Activated CD8-positive, alpha-beta memory T cell treated with anti-CD3 and anti-CD28 coated beads, Interleukin-2, amount 10 ng/mL, durations not matched to agents 7 days and 5 days (primary cell): ENCODE results near the gene MYO19. TPM values are rescaled to one million over a fixed set of nuclear protein-coding genes. Genes with fewer than 3 reads are reported as not detected.
"Not testable (repeated sequence)": the region's sequence is repeated elsewhere in the genome, so short reads cannot be mapped to it uniquely, and the experiment has no call there.

Experiments used
- ATAC-seq: fragments of 150-1000 bp; cut with Tn5 transposase; one replicate; pipeline ENCODE4 v1.10.0; 2021; ENCODE audit warnings: moderate library complexity
- CTCF ChIA-PET: fragments of 350-600 bp; sonication (Branson Sonifier 250); formaldehyde crosslinking; loops from one replicate; lab custom pipeline; 2021; ENCODE audit warnings: antibody characterized with exemption; lab: Charles Lee
- DNase-seq: peaks from one replicate; pipeline ENCODE4 v3.0.0-alpha.2; 2020
- H3K27ac Mint-ChIP-seq: one replicate; pipeline ENCODE4 v1.8.0; 2021; ENCODE audit warnings: mild to moderate bottlenecking, mixed read lengths
- H3K27me3 Mint-ChIP-seq: one replicate; pipeline ENCODE4 v1.8.0; 2021; ENCODE audit warnings: mixed read lengths
- H3K36me3 Mint-ChIP-seq: one replicate; pipeline ENCODE4 v1.8.0; 2021; ENCODE audit warnings: mild to moderate bottlenecking, mixed read lengths
- H3K4me1 Mint-ChIP-seq: one replicate; pipeline ENCODE4 v1.8.0; 2021; ENCODE audit warnings: mixed read lengths
- H3K4me3 Mint-ChIP-seq: one replicate; pipeline ENCODE4 v1.8.0; 2021; ENCODE audit warnings: mild to moderate bottlenecking, moderate library complexity, mixed read lengths
- H3K9me3 Mint-ChIP-seq: one replicate; pipeline ENCODE4 v1.8.0; 2022; ENCODE audit warnings: low read depth, mixed read lengths
- total RNA-seq, 2 experiments: library from RNA; stranded (reverse); gene quantifications; one replicate each; pipeline ENCODE4 v1.2.3, GENCODE V29; 2021

Gene MYO19
- total RNA-seq, 2 experiments from 2014 or later, result 140 to 161 TPM

DNA sequence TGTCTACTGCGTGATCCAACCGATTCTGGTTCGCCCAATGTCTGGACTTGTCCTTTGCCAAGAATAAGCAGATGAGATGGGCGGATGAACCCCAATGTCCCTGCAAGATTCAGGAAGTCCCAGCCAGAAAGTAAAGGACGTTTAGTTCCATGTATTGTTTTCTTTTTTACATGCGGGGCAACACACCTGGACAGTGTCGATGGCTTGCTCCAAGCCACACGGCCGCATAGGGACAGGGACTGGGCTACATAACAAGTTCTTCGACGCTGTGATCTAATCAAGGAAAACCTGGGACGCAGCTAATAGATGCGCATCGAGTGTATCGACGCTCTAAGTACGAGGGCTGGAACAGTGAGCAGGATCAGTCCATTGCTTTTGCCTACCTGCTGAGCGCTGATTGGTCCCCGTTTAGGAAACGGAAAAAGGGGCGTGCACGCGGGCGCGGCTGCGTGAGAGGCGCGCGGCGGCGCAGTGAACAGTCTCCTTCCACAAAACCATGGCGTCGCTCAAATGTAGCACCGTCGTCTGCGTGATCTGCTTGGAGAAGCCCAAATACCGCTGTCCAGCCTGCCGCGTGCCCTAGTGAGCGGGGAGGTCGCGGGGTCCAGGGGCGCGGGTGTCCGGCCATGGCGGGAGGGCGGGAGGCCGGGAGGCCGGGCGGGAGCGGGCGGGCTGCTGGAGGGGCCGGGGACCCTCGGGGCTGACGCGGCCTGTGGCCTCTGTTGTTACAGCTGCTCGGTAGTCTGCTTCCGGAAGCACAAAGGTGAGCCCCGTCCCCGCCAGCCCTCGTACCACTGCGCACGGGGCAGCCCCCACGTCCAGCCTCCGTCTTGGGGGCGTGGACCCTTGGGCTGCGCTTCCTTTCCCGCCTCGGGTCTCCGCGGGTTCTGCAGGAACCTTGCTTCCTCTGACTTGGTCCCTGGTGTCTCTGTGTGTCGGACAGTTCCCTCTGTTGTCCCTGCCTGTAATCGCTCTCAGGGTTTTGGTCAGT lies 48.2 kb downstream of the MYO19 start, which contains the start of gene ZNHIT3:
Gene ZNHIT3 (plus strand): TSS at position 478 of the 991 bp plus-strand sequence. CDS start 19 bp downstream, at position 497.
- ATAC-seq, result peak; percentile 94
- peak; percentile 96 for DNase-seq
- peaks cover 42% of the 10 kb centered on the region for H3K4me1 Mint-ChIP-seq
- CTCF ChIA-PET, result interaction anchor here (0.9 to 2.0 kb wide), 3 partner anchors 8 to 303 kb away, joined by 4 to 6 read pairs (median 5); no protein-coding TSS in a partner anchor
- H3K4me3 Mint-ChIP-seq, result peak within 1 kb of the TSS; percentile 88
- H3K27me3 Mint-ChIP-seq, result peaks cover 10% of the 10 kb centered on the region
- H3K9me3 Mint-ChIP-seq, result no peaks in the 10 kb centered on the region
- peaks cover 16% of the 10 kb centered on the region for H3K36me3 Mint-ChIP-seq
- H3K27ac Mint-ChIP-seq, result peak within 1 kb of the TSS; percentile 97

DNA sequence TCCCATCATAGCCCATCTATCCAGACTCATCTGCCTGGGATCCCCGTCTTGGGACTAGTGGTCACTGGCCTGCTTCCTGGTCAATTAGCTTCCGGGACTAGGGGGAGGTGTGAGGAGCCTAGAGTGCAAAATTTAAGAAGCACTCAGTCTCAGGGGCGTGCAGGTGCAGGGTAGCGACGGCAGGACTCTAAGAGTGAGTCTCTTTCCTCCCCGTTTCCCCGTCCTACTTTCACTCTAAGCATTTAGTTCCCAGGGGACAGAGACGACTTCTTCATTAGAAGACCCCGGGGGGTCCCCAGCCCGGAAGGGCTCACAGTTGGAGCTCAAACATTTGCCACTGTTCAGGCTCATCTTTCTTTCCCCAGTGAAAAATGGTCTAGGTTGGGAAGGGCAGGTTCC lies 48.9 kb downstream of the MYO19 start:
- DNase-seq, result no peak
- Mint-ChIP-seq H3K4me1 (peaks cover 42% of the 10 kb centered on the region), H3K27ac (peak overlapping the region; percentile 97), H3K27me3 (peaks cover 14% of the 10 kb centered on the region), H3K4me3 (peak overlapping the region; percentile 88), H3K9me3 (no peaks in the 10 kb centered on the region), H3K36me3 (peaks cover 15% of the 10 kb centered on the region)
- ATAC-seq, result no peak
- CTCF ChIA-PET, result interaction anchor here (0.9 to 2.0 kb wide), 4 partner anchors 9 to 303 kb away, joined by 4 to 7 read pairs (median 6); partner anchors contain the start of genes MYO19 and PIGW

DNA sequence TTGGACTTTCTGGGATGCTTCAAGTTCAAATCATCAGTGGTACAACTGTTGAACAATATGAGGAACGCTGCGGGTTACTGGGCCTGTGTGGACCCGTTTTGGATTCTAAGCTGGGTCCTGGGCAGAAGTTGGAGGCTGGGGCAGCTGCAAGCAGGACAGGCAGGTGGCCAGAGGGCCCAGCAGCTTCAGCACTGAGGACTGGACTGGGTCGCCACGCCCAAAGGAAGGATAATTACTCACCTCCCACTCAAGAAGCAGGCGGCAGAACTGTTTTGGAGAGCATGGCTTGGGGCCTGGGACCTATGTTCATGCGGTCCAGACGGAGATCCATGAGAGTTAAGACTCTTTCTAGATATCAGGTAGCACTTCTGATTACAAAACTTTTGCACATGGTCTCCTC lies 49.6 kb downstream of the MYO19 start:
- Mint-ChIP-seq H3K4me3 (peak overlapping the region; percentile 46), H3K9me3 (no peaks in the 10 kb centered on the region), H3K4me1 (peaks cover 39% of the 10 kb centered on the region), H3K36me3 (peaks cover 12% of the 10 kb centered on the region), H3K27me3 (peaks cover 18% of the 10 kb centered on the region), H3K27ac (no peak overlapping the region)
- CTCF ChIA-PET, result interaction anchor here (1.5 to 2.0 kb wide), 2 partner anchors 10 to 49 kb away, joined by 6 to 7 read pairs; partner anchors contain the start of genes MYO19 and PIGW
- ATAC-seq, result no peak
- no peak for DNase-seq

DNA sequence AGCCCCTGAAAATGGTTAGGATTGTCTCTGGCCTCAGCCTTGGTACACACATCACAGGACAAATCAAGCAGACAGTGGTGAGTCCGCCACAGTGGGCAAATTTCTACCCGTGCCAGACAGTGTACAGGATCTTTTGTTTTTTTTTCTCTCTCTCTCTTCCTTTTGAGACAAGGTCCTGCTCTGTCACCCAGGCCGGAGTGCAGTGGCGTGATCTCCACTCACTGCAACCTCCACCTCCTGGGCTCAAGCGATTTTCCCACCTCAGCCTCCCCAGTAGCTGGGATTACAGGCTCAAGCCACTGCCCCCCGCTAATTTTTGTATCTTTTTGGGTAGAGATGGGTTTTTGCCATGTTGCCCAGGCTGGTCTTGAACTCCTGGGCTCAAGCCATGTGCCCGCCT lies 50.6 kb downstream of the MYO19 start:
- H3K9me3 Mint-ChIP-seq, H3K27ac Mint-ChIP-seq, ATAC-seq, H3K36me3 Mint-ChIP-seq, H3K4me3 Mint-ChIP-seq, DNase-seq: not testable (repeated sequence)
- Mint-ChIP-seq H3K4me1 (peaks cover 32% of the 10 kb centered on the region), H3K27me3 (peaks cover 25% of the 10 kb centered on the region)
- CTCF ChIA-PET, result interaction anchor here (0.7 to 2.5 kb wide), 13 partner anchors 7 to 614 kb away, joined by 3 to 17 read pairs (median 6); partner anchors contain the start of genes GGNBP2, MRM1, MYO19 and PIGW

DNA sequence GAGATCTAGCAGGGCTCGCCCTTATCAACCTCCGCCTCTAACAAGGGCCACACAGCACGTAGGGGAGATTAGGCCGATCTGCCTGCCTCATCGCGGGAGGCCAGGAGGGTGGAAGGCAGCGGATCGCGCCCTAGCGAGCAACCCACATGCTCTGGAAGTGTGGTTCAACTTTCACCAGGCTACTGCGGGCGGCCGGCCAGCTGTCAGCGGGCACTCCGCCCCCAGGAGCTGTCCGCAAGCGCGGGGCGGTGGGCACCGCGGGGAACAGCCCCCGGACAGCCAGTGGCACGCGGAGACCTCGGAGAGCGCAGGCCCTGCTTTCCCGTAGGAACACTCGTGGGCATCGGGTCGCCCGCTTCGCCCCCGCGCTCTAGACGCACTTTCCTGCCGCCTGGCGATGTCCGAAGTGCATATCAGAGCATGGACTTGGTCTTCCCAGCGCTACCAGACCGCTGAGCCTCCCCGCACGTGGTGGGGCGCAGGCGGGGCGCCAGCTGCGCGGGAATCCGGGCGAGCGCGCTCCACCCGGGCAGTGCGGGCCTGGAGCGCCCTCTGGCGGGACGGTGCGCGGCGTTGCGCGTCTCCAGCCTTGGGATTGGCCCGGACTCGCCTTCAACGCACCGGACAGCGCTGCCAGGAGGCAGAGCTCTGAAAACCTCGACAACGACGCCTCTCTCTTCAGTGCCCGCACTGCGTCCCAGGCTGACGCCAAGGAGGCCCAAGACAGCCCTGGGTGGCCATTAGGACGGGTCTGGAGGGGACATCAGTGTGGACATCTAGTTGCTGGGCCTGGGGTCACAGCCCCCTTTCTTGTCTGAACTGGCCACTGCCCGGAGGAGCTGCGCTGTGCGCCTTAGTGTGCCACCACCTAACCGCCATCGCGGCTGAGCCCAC lies 51.8 kb downstream of the MYO19 start:
- peaks cover 27% of the 10 kb centered on the region for H3K27me3 Mint-ChIP-seq
- CTCF ChIA-PET, result interaction anchor here (0.7 to 2.5 kb wide), 26 partner anchors 9 to 719 kb away, joined by 3 to 17 read pairs (median 6); partner anchors contain the start of genes GGNBP2, MRM1, MYO19 and PIGW
- peaks cover 2% of the 10 kb centered on the region for H3K36me3 Mint-ChIP-seq
- no peak overlapping the region for H3K27ac Mint-ChIP-seq
- H3K9me3 Mint-ChIP-seq, result no peaks in the 10 kb centered on the region
- H3K4me1 Mint-ChIP-seq, result peaks cover 28% of the 10 kb centered on the region
- peak; percentile 87 for DNase-seq
- ATAC-seq, result peak; percentile 74
- no peak overlapping the region for H3K4me3 Mint-ChIP-seq

DNA sequence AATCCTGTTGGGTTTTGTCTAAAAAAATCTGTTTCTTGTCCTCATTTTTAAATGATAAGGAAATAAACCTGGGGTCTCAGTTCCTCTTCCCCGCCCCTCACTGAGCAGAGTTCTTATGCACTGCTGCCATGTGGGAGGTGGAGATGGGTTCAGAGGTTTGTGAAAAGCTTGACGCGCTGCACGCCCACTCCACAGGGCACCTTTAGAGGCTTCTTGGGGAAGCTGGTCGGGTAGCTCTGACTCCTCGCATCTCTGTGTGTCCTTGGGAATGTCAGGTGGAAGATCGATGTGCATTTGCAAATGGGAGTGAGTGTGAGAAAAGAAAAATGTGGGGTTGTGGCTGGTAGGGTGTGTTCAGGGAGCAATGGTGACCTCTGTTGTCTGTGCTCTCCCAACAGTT lies 52.8 kb downstream of the MYO19 start:
- peaks cover 24% of the 10 kb centered on the region for H3K4me1 Mint-ChIP-seq
- H3K27ac Mint-ChIP-seq, result no peak overlapping the region
- no peak for ATAC-seq
- no peaks in the 10 kb centered on the region for H3K9me3 Mint-ChIP-seq
- H3K4me3 Mint-ChIP-seq, result no peak overlapping the region
- peaks cover 2% of the 10 kb centered on the region for H3K36me3 Mint-ChIP-seq
- peaks cover 36% of the 10 kb centered on the region for H3K27me3 Mint-ChIP-seq
- CTCF ChIA-PET, result interaction anchor here (1.8 to 2.5 kb wide), 3 partner anchors 53 to 512 kb away, joined by 6 to 17 read pairs (median 7); partner anchors contain the start of genes MYO19 and PIGW
- DNase-seq, result no peak

DNA sequence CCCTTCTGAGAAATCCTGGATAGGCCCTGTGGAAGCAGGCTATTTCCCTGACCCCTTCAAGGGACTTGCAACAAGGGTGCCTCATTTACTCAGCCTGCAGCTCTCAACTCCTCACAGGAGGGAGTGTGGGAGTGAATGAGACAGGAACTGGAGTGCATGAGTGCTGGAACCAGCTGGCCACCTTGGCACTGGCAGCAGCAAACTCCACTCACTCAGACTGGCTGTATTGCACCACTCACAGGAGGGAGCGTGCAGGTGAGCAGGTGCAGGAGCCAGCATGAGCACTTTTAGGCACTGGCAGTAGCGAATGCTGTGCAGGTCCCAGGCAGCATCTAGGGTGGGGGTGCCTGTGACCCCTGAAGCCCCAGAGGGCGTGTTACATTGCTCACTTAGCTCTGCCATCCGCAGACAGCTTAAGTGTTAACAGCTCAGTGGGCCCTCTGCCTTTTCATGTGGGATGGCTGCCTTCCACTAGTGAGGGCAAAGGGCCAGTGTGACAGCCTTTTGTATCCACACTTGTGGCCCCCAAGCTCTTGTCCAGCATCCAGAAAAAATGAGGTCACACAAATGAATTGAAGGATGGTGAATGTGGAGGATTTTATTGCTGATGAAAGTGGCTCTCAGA lies 59.2 kb downstream of the MYO19 start:
- H3K27ac Mint-ChIP-seq, result no peak overlapping the region
- H3K4me3 Mint-ChIP-seq, result no peak overlapping the region
- DNase-seq, result no peak
- peaks cover 39% of the 10 kb centered on the region for H3K27me3 Mint-ChIP-seq
- ATAC-seq, result no peak
- no peaks in the 10 kb centered on the region for H3K9me3 Mint-ChIP-seq
- CTCF ChIA-PET, result no interaction called here
- no peaks in the 10 kb centered on the region for H3K4me1 Mint-ChIP-seq
- no peaks in the 10 kb centered on the region for H3K36me3 Mint-ChIP-seq

DNA sequence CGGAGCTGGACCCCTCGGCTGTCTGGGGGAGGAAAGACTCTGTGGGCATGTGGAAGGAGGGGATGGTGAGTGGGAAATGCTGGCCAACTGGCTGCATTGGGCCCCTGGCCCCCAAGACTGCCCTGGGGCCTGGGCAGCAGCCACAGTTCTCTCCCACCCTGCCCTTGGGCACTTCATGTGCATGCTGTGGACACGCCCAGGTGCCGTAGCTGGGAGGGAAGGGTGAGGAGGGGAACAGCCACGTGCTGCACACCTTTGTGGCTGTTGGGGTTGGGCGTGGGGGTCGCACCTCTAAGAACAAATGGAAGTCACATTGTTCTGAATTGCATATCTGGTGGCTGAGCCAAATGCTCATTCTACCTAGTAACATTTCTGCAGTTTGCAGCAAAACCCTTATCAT lies 60.1 kb downstream of the MYO19 start:
- H3K9me3 Mint-ChIP-seq, result no peaks in the 10 kb centered on the region
- H3K36me3 Mint-ChIP-seq, result no peaks in the 10 kb centered on the region
- ATAC-seq, result no peak
- peaks cover 38% of the 10 kb centered on the region for H3K27me3 Mint-ChIP-seq
- no peaks in the 10 kb centered on the region for H3K4me1 Mint-ChIP-seq
- no peak overlapping the region for H3K4me3 Mint-ChIP-seq
- no peak overlapping the region for H3K27ac Mint-ChIP-seq
- DNase-seq, result no peak
- CTCF ChIA-PET, result no interaction called here

DNA sequence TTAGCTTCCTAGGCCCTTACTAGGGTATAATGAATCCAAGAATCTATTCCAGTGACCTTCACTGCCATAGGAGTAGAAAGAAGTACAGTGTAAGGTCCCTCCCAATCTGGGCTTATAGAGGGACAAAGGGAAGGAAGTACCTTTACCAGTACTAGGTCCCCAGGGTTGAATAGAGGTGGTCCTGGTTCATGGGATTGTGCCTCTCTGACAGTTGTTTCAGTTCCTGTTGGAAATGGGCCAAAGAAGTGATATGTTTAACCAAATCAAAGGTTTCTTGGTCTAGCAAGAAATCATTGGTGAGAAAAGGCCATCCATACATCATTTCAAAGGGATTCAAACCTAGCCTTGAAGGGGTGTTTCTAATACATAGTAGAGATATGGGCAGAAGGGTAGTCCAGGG lies 64.2 kb downstream of the MYO19 start:
- Mint-ChIP-seq H3K4me3 (no peak overlapping the region), H3K27me3 (peaks cover 38% of the 10 kb centered on the region), H3K27ac (no peak overlapping the region), H3K4me1 (no peaks in the 10 kb centered on the region), H3K36me3 (no peaks in the 10 kb centered on the region), H3K9me3 (no peaks in the 10 kb centered on the region)
- DNase-seq (no peak), ATAC-seq (no peak)
- CTCF ChIA-PET, result no interaction called here

DNA sequence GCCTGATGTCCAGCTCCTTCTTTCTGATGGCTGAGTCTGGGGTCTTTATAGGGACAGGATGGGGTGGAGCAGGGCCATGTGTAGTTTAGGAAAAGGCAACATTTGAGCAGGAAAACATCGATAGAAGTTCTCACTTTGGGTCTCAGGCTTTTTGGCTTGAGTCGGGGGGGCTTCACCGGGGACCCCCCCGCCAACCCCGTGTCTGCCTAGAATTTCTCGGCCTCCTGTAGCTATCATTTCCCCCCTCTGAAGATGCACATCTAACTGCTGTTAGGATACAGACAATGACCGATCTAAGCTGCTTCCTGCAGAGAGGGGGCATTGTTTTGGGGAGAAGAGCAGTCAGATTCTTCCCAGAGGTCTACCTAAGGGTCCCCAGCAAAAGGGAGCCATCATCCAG lies 64.9 kb downstream of the MYO19 start:
- ATAC-seq (no peak), DNase-seq (no peak)
- H3K27ac Mint-ChIP-seq, result no peak overlapping the region
- H3K4me1 Mint-ChIP-seq, result no peaks in the 10 kb centered on the region
- no peaks in the 10 kb centered on the region for H3K36me3 Mint-ChIP-seq
- CTCF ChIA-PET, result no interaction called here
- no peak overlapping the region for H3K4me3 Mint-ChIP-seq
- H3K9me3 Mint-ChIP-seq, result no peaks in the 10 kb centered on the region
- H3K27me3 Mint-ChIP-seq, result peaks cover 41% of the 10 kb centered on the region

DNA sequence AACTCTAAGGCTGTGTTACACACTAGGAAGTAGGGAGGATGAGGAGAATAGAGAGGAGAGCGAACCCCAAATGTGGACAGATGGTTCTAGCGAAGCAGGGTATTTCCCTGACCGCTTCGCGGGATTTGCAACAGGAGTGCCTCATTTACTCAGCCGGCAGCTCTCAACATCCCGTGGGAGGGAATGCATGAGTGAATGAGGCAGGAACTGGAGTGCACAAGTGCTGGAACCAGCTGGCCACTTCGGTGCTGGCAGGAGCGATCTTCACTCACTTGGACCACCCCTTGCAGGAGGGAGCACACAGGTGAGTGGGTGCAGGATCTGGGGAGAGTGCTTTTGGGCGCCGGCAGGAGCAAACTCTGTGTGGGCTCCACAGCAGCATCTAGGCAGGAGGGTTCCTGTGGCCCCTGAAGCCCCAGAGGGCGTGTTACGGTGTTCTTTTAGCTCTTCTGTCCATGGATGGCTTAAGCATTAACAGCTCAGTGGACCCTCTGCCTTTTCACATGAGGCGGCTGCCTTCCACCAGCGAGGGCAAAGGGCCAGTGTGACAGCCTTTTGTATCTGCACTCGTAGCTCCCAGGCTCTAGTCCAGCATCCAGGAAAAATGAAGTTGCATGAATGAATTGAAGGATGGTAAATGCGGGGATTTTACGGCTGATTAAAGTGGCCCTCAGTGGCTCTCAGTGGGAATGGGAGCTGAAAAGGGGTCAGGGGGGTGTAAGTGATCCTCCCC lies 65.6 kb downstream of the MYO19 start:
- Mint-ChIP-seq H3K36me3 (no peaks in the 10 kb centered on the region), H3K9me3 (no peaks in the 10 kb centered on the region), H3K4me3 (no peak overlapping the region), H3K27me3 (peaks cover 42% of the 10 kb centered on the region), H3K4me1 (no peaks in the 10 kb centered on the region), H3K27ac (no peak overlapping the region)
- DNase-seq (no peak), ATAC-seq (no peak)
- CTCF ChIA-PET, result interaction anchor here (0.6 to 1.3 kb wide), 2 partner anchors 13 to 14 kb away, joined by 3 read pairs; no protein-coding TSS in a partner anchor

DNA sequence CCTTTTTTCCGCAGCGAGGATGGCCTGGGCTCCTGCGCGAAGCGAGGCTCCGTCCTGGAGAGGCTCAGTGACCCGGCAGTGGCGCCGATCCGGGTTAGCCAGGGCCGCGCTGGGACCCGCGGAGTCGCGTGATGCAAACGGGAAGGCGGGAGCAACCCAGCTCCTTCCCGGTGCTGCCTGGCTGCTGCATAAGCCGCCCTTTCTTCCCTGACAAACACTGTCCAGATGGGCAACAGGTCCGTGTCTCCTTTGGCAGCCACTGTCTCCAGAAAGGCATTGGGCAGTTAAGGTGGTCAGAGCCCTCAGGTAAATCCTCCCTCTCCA lies 69.9 kb downstream of the MYO19 start:
- Mint-ChIP-seq H3K27me3 (peaks cover 67% of the 10 kb centered on the region), H3K4me3 (no peak overlapping the region)

More for the DNA sequence above, 69.9 kb downstream of the MYO19 start:
- CTCF ChIA-PET, result interaction anchor here (2.2 kb wide), 1 partner anchor 18 kb away, joined by 6 read pairs; no protein-coding TSS in a partner anchor
- DNase-seq (no peak), ATAC-seq (no peak)
- Mint-ChIP-seq H3K27ac (no peak overlapping the region), H3K4me1 (no peaks in the 10 kb centered on the region), H3K9me3 (no peaks in the 10 kb centered on the region), H3K36me3 (no peaks in the 10 kb centered on the region)
